GM12892 (cell line): ENCODE data around the gene TNFRSF8.
A peak's percentile ranks its signal among the peaks of the same experiment; 100 is the strongest.

ENCODE experiments used
- DNase-seq: peaks from one replicate; pipeline ENCODE4 v3.0.0; 2011; ENCODE audit not compliant: insufficient read length
- FAIRE-seq: peaks from 2 replicates; lab custom pipeline; 2011; peaks lifted over from hg19 to GRCh38; lab: Jason Lieb, UNC
- POLR2A ChIP-seq: IDR thresholded peaks from 2 replicates; pipeline ENCODE4 v1.6.1; 2011; ENCODE audit warnings: low read depth, low read length, control low read depth
- POLR2AphosphoS5 ChIP-seq: IDR thresholded peaks from 2 replicates; pipeline ENCODE4 v1.6.1; 2011; ENCODE audit warnings: low read depth, low read length, control low read depth
- TAF1 ChIP-seq: IDR thresholded peaks from 2 replicates; pipeline ENCODE4 v1.6.1; 2011; ENCODE audit warnings: low read depth, mild to moderate bottlenecking, control low read depth, low read length, borderline replicate concordance

Gene TNFRSF8

DNA sequence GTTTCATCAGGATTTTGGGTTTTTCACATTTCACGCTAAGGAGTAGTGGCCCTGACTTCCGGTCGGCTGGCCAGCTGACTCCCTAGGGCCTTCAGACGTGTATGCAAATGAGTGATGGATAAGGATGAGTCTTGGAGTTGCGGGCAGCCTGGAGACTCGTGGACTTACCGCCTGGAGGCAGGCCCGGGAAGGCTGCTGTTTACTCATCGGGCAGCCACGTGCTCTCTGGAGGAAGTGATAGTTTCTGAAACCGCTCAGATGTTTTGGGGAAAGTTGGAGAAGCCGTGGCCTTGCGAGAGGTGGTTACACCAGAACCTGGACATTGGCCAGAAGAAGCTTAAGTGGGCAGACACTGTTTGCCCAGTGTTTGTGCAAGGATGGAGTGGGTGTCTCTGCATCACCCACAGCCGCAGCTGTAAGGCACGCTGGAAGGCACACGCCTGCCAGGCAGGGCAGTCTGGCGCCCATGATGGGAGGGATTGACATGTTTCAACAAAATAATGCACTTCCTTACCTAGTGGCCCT lies 80.6 kb downstream of the TNFRSF8 start:
- TF ChIP-seq POLR2AphosphoS5 (peak; percentile 70; the same call in 1 of the 2 replicates), TAF1 (no peak), POLR2A (no peak)
- FAIRE-seq (peak; percentile 91), DNase-seq (no peak)

DNA sequence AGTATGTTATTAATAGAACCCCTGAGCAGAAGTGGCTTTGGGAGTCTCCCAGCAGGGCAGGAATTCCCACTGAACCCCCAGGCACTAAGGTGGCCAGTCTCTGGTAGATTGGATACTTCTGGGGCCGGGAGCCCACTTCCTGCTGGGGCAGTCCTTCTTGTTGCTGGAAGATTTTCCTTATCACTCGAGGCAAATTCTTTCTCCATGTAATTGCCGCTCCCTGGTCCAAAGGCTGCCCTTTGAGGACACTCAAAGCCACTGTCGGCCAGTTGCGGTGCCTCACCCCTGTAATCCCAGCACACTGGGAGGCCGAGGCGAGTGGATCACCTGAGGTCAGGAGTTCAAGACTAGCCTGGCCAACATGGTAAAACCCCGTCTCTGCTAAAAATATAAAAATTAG lies 81.1 kb downstream of the TNFRSF8 start:
- no peak for FAIRE-seq
- TF ChIP-seq POLR2A (no peak; the same call in 1 of the 2 replicates), POLR2AphosphoS5 (no peak), TAF1 (no peak)
- DNase-seq: no peak

- no peak for FAIRE-seq
- peak; percentile 92 for TF ChIP-seq POLR2AphosphoS5
- peak; percentile 73 for TF ChIP-seq POLR2A
- no peak for TF ChIP-seq TAF1
- DNase-seq: no peak
Measured at GRCh38 chr1:12144969-12145368, 81.9 kb downstream of the TNFRSF8 start.

DNA sequence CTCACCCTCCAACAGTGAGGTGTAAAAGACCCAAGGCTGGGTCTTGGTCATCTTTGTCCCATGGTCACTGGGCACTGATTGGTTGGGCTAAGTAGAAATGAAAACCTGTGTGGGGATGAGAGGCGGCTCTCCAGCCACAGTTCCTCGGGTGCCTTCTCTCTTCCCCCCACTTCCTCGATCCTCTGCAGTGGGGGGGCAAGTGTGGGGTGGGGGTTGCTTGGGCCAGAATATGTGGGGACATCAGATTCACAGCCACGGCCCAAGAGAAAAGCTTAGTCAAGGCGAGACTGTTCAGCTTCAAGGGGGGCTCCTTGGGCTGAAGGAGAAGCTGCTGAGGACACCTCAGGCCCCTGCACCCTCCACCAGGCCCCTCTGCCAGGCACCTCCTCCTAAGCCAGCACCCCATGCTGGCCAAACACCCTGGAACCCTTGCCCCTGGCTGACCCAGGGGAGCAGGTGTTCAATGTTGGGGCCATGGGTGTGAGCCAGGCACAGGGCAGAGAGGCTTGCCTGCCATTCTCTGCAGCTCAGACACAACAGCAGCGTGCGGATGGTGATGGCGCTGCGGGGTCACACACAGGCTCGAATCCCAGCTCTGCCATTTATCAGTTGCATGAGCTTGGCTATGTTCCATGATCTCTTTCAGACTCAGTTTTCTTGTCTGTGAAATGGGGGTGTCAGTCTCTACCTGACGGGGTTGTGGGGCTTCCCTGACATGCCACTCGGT lies 82.7 kb downstream of the TNFRSF8 start:
- peak; percentile 55; the same call in 1 of the 2 replicates for TF ChIP-seq POLR2A
- TF ChIP-seq POLR2AphosphoS5: peak; percentile 92
- no peak for TF ChIP-seq TAF1
- DNase-seq (no peak), FAIRE-seq (no peak)

- TF ChIP-seq TAF1: no peak
- TF ChIP-seq POLR2A: peak; percentile 32; the same call in 1 of the 2 replicates
- TF ChIP-seq POLR2AphosphoS5: peak; percentile 48; the same call in 1 of the 2 replicates
- DNase-seq (no peak), FAIRE-seq (peak; percentile 33)
Measured at GRCh38 chr1:12146343-12147112, 83.4 kb downstream of the TNFRSF8 start.

- TF ChIP-seq POLR2AphosphoS5: no peak
- no peak for TF ChIP-seq TAF1
- TF ChIP-seq POLR2A: no peak
- DNase-seq: no peak
- FAIRE-seq: no peak
Measured at GRCh38 chr1:12147201-12147701, 84.1 kb downstream of the TNFRSF8 start.

GRCh38 chr1:12148160-12148957 lies 85.3 kb downstream of the TNFRSF8 start:
- peak; percentile 54 for FAIRE-seq

GRCh38 chr1:12148958-12149790 lies 86.1 kb downstream of the TNFRSF8 start:
- TF ChIP-seq POLR2A: no peak; the same call in 1 of the 2 replicates
- no peak for TF ChIP-seq POLR2AphosphoS5
- no peak for TF ChIP-seq TAF1
- peak; percentile 91 for FAIRE-seq
- no peak for DNase-seq

More at GRCh38 chr1:12148160-12148957, 85.3 kb downstream of the TNFRSF8 start:
- TF ChIP-seq POLR2A (peak; percentile 37), TAF1 (no peak), POLR2AphosphoS5 (peak; percentile 47)
- DNase-seq: no peak

DNA sequence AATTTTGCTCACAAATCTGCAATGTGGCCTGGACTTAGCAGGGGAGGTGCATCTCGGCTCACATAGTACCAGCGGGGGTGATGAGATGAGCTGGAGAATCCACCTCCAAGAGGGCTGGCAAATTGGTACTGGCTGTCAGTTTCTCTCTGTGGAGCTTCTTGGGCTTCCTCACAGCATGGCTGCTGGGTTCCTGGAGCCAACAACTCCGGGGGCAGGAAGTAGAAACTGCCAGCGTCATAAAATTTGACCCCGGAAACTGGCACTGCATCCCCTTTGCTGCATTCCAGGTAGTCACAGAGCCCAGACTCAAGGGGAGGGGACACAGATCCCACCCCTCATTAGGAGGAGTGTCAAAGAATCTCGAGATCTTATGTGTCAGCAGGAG lies 86.7 kb downstream of the TNFRSF8 start:
- TF ChIP-seq POLR2A (no peak), POLR2AphosphoS5 (no peak; the same call in 1 of the 2 replicates), TAF1 (no peak)
- DNase-seq (no peak), FAIRE-seq (no peak)

- TF ChIP-seq POLR2A (peak; percentile 22; the same call in 1 of the 2 replicates), POLR2AphosphoS5 (no peak)
- FAIRE-seq (peak; percentile 81), DNase-seq (no peak)
Measured at GRCh38 chr1:12150456-12151200, 87.5 kb downstream of the TNFRSF8 start.

GRCh38 chr1:12151465-12151864 lies 88.4 kb downstream of the TNFRSF8 start:
- no peak for DNase-seq
- TF ChIP-seq POLR2A (no peak), POLR2AphosphoS5 (no peak), TAF1 (no peak)
- no peak for FAIRE-seq
